GM20000 (cell line): ENCODE results near the gene MAP4K2.
"Not testable (repeated sequence)": the region's sequence is repeated elsewhere in the genome, so short reads cannot be mapped to it uniquely, and the experiment has no call there.

ENCODE experiments used
- DNase-seq: peaks from one replicate; pipeline ENCODE4 v3.0.0; 2012; ENCODE audit warnings: low spot score
- TF ChIP-seq, protein P1 (sequence below): IDR thresholded peaks from 2 replicates; pipeline ENCODE4 v1.5.1; 2012; ENCODE audit warnings: mild to moderate bottlenecking, control low read depth; ENCODE audit errors: extremely low read depth, missing control alignments

MAP4K2 gene

DNA sequence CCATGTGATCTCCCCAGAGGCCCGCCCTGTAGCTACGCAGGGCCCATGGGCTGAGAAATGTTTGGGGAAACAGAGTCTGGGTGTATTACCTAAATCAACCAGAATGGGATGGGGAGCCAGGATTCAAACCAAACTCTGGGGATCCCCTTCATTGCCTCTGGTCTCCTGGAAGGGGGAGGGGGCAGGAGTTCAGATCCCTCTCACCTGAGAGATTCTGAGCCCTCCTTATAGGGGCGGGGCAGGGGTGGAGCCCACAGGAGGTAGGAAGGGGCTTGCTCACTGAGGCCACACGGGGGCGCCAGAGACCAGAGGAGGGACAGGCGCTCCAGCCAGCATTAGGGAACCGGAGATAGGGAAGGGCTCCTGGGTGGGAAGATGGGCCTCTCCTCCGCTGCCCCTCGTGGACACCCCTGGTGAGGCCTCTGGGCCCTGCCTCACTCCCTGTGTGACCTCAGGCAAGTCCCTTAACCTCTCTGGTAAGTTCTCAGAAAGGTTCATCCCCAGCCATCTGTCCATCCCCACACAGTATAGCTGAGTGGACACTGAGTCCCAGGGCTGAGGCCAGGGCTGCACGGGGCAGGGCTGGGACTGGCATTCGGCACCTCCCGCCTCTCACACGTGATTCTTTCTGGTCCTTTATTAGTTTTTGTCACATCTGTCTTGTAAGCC is 44.1 kb upstream of the MAP4K2 start:
- TF ChIP-seq, protein P1, sequence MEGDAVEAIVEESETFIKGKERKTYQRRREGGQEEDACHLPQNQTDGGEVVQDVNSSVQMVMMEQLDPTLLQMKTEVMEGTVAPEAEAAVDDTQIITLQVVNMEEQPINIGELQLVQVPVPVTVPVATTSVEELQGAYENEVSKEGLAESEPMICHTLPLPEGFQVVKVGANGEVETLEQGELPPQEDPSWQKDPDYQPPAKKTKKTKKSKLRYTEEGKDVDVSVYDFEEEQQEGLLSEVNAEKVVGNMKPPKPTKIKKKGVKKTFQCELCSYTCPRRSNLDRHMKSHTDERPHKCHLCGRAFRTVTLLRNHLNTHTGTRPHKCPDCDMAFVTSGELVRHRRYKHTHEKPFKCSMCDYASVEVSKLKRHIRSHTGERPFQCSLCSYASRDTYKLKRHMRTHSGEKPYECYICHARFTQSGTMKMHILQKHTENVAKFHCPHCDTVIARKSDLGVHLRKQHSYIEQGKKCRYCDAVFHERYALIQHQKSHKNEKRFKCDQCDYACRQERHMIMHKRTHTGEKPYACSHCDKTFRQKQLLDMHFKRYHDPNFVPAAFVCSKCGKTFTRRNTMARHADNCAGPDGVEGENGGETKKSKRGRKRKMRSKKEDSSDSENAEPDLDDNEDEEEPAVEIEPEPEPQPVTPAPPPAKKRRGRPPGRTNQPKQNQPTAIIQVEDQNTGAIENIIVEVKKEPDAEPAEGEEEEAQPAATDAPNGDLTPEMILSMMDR = peak; percentile 94
- peak; percentile 92 for DNase-seq

- not testable (repeated sequence) for DNase-seq
These were observed 42.7 kb upstream of the MAP4K2 start for GRCh38 chr11:64845776-64846129.

DNA sequence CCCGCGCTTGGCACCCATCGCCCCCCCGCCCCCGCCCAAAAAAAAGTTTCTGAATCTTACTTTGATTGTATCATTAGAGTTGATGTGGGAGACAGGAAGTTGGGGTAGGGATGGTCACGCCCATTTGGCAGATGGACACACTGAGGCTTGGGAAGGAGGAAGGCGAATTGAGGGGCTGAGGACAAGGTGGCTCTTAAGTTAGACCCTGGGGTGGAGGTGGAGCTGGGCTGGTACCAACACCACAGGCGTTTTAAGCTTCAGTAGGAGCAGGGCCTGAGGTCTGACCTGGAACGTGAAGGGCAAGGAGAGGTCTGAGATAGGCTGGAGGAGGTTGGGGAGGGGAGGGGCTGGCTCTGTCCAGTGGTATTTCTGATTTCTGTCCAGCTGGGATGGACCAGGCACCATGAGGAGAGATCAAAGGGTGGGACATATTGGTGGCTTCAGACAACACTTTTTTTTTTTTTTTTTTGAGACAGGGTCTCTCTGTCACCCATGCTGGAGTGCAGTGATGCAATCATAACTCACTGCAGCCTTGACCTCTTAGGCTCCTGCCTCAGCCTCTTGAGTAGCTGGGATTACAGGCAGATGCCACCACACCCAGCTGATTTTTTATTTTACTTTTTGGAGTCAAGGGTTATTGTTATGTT is 42.2 kb upstream of the MAP4K2 start:
- TF ChIP-seq, protein P1 = no peak
- no peak for DNase-seq

DNA sequence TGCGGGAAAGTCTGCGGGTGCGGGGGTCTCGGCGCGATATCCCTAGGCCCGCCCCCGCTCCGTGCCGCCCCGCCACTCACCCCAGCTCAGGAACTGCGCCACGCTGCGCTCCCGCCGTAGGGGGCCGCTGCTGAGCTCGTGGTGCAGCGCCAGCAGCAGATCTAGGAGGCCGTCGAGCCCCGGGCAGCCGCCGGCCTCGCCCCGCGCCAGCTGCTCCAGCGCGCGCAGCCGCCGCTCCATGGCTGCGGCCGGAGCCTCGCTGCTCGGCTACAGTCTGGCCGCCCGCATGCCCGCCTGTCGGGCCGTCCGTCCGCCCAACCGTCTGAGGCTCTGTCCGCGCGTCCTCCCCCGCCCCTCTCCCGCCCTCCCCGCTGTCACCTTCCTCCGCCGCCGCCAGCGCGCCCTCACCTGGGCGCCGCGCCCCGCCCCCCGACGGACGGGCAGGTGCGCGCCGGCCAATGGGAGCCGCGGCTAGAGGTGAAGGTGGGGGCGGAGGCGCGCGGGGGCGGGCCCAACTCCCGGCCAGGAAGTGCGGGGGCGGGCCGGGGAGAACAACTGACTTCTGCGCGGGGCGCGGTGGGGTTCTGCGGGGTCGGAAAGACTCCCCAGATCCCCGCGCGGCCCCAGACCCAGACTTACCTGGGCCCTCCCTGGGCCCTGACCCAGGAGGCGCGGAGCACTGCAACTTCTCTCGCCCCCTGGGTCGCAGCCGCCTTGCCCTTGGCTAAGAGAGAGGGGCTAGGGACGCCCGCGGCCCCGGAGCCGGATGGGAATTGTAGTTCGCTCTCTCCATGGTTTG is 41.5 kb upstream of the MAP4K2 start, which contains the start of gene CDC42BPG:
CDC42BPG (minus strand) TSS at position 324 of the 799 bp plus-strand sequence; CDS start at position 240, 84 bp downstream.
- TF ChIP-seq, protein P1 = peak; percentile 72
- DNase-seq = peak; percentile 90

DNA sequence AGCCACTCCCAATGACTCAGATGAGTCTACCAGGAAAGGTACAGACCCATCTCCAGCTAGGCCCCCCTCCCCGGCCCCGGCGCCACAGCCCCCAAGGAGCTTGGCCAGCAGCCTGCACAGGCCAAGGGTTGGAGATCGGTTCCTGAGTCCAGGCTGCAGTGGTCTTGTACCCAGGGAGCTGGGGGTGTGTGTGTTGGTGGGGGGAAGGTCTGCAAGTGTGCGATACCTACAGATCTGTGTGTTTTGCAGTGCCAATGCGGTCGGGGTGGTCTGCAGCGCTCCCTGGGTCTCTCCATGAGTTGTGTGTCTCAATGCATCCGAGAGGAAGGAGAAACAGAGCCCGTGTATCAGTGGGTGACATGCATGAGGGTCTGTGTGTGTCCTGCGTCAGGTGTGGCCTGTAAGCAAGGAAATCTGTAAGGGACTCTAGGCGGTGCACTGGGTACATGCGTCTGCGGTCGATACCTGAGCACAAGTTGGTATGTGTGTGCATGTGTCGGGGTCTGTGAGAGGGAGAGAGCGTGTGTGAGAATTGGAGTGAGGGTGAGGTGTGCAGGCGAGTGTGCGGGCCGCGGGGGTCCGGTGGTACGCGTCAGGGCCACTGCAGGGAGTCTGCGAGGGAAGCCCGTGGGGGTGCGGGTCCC is 40.8 kb upstream of the MAP4K2 start:
- no peak for DNase-seq

DNA sequence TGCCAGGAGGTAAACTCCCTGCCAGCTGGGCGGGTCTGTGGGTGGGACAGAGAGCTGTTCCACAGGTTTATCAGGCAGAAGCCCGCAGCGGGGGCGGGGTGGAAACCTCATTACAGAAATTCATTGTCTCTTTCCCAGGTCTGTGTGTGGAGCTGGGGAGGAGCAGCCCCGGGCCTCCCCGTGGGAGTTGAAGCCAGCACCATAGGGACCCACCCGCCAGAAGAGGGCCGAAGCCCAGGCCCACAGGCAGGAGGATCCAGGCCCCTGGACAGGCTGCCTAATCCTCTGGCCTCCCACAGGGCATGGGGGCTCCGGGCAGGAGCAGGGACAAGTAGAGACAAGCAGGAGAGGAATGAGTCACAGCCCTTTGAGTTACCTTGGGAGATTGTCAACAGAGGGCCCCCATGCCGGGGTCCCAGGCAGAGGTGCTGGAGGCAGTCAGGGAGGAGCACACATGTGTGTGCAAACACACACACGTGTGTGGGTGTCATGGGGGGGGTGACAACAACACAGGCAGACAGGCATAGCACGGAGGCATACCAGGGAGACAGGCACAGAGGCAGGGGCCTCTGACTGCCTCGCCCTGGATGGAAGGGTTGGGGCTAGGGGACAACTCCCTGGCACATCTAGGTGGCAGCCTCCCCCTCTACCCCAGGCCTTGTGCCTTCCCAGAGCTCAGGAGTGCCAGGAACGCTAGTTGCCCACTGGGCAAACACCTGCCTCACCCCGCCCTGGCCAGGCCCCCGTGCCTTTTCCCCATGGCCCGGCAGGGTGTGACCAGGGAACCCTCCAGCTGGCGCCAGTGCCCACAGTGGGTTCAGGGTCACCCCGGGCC is 40.1 kb upstream of the MAP4K2 start:
- TF ChIP-seq, protein P1 = no peak
- no peak for DNase-seq

More for the DNA sequence above, 40.8 kb upstream of the MAP4K2 start:
- TF ChIP-seq, protein P1 = no peak

DNA sequence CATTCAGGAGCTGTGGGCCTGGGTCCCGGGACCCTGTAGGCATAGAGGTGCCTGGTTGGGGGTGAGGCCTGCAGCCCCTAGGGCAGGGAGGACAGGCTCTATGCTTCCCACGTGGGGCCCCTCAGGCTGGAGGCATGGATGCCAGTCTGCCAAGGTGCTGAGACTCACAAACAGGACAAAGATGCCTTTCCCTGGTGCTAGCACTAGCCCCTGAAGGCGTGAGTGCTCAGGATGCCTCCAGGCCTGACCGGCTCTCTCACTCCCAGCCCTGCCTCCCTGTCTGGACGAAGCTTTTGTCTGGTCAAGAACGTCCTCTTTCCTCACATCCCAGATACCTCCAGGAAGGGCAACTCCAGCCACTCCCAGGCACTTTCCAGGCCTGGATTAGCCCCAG is 39.3 kb upstream of the MAP4K2 start:
- TF ChIP-seq, protein P1 = no peak
- no peak for DNase-seq
